Thyroid gland (tissue), 4 donors: ENCODE results near the gene AQP9. TPM values are rescaled to one million over a fixed set of nuclear protein-coding genes. Genes with fewer than 3 reads are reported as not detected.

Experiments
- DNase-seq, 2 donors: peaks; one replicate each; pipeline ENCODE4 v3.0.0-alpha.2; 2019
- H3K27ac ChIP-seq, 3 donors: fragments of 200-600 bp; sonication (generic); 1 replicate in 2 of 3; 2 replicates in 1 of 3; pipeline ENCODE4 v1.5.1; 2016 to 2019; ENCODE audit warnings: mild to moderate bottlenecking in 1 of 3, moderate library complexity in 1 of 3
- H3K27me3 ChIP-seq: fragments of 200-600 bp; sonication (generic); one replicate; pipeline ENCODE4 v1.5.1; 2019
- H3K36me3 ChIP-seq, 2 donors: fragments of 200-600 bp; sonication (generic); one replicate each; pipeline ENCODE4 v1.5.1; 2016 to 2019
- H3K4me1 ChIP-seq, 2 donors: fragments of 200-600 bp; sonication (generic); one replicate each; pipeline ENCODE4 v1.5.1; 2017 to 2019
- H3K4me3 ChIP-seq, 3 donors: fragments of 200-600 bp; sonication (generic); replicated peaks in 1 of 3; 1 replicate in 2 of 3; 2 replicates in 1 of 3; pipeline ENCODE4 v1.5.1; 2016; ENCODE audit warnings: mild to moderate bottlenecking in 1 of 3
- H3K9me3 ChIP-seq: fragments of 200-600 bp; sonication (generic); one replicate; pipeline ENCODE4 v1.5.1; 2017
- CTCF ChIP-seq, 6 experiments: fragments of 200-600 bp in 3 of 6; fragments of 450-650 bp in 3 of 6; sonication (generic) in 3 of 6; IDR thresholded peaks; one replicate each; pipeline ENCODE4 v1.5.1; 2016 to 2019; ENCODE audit warnings: antibody characterized with exemption in 6 of 6, mild to moderate bottlenecking in 2 of 6, inconsistent platforms in 1 of 6, moderate library complexity in 1 of 6
- POLR2A ChIP-seq, 2 donors: fragments of 450-650 bp; IDR thresholded peaks; one replicate each; pipeline ENCODE4 v1.6.1; 2017; ENCODE audit warnings: antibody characterized with exemption in 2 of 2, mild to moderate bottlenecking in 2 of 2, moderate library complexity in 1 of 2
- WGBS, 2 donors: methylation state at CpG; one replicate each; pipeline ENCODE4 v1.1.5; 2017; 5-methylcytosine and 5-hydroxymethylcytosine counted together
- intact Hi-C: fragments of 100-400 bp; cut with DNase I; formaldehyde crosslinking; loops from one replicate; pipeline ENCODE4 v1.15.1; 2023
- total RNA-seq, 4 donors: library from RNA; depleted of rRNA; stranded (reverse); fragments of >200 nt; gene quantifications; one replicate each; pipeline ENCODE4 v1.2.3, GENCODE V29; 2016

AQP9 gene
- total RNA-seq, 4 donors from 2014 or later, result 0.21 to 1.6 (median 0.78) TPM; not detected in 1

GRCh38 chr15:58164926-58165325, 26.7 kb downstream of the AQP9 start:
- no peaks in the 10 kb centered on the region for H3K4me1 ChIP-seq
- intact Hi-C loops, result no loop called here
- no peak for DNase-seq
- no peaks in the 10 kb centered on the region for H3K36me3 ChIP-seq
- H3K4me3 ChIP-seq, result no peak overlapping the region
- H3K9me3 ChIP-seq, result no peaks in the 10 kb centered on the region
- no peaks in the 10 kb centered on the region for H3K27me3 ChIP-seq
- H3K27ac ChIP-seq, result no peak overlapping the region
- no peak for TF ChIP-seq POLR2A (IDR thresholded peaks at IDR 0.05)
- TF ChIP-seq CTCF (IDR thresholded peaks at IDR 0.05), result no peak
- WGBS, 2 donors, result 95% methylated on average over 1 of the region's 1 CpG

- H3K9me3 ChIP-seq, result no peaks in the 10 kb centered on the region
Measured at GRCh38 chr15:58165661-58166060, 27.5 kb downstream of the AQP9 start.

GRCh38 chr15:58167095-58167691, 29.0 kb downstream of the AQP9 start:
- H3K4me3 ChIP-seq, result no peak overlapping the region
- H3K36me3 ChIP-seq, result no peaks in the 10 kb centered on the region
- TF ChIP-seq POLR2A (IDR thresholded peaks at IDR 0.05), result no peak
- TF ChIP-seq CTCF (IDR thresholded peaks at IDR 0.05), result no peak
- DNase-seq, result no peak
- no peak overlapping the region for H3K27ac ChIP-seq
- no peaks in the 10 kb centered on the region for H3K4me1 ChIP-seq
- no peaks in the 10 kb centered on the region for H3K9me3 ChIP-seq
- intact Hi-C loops, result no loop called here
- WGBS, 2 donors, result 82 to 91% methylated on average over 3 of the region's 3 CpGs
- no peaks in the 10 kb centered on the region for H3K27me3 ChIP-seq

More at GRCh38 chr15:58165661-58166060, 27.5 kb downstream of the AQP9 start:
- no peak overlapping the region for H3K4me3 ChIP-seq
- intact Hi-C loops, result no loop called here
- H3K27ac ChIP-seq, result no peak overlapping the region
- TF ChIP-seq CTCF (IDR thresholded peaks at IDR 0.05) (no peak), POLR2A (IDR thresholded peaks at IDR 0.05) (no peak)
- peak; percentile 67 to 76 for DNase-seq
- no peaks in the 10 kb centered on the region for H3K4me1 ChIP-seq
- H3K36me3 ChIP-seq, result no peaks in the 10 kb centered on the region
- H3K27me3 ChIP-seq, result no peaks in the 10 kb centered on the region

GRCh38 chr15:58169934-58170333, 31.8 kb downstream of the AQP9 start:
- intact Hi-C loops, result no loop called here
- Histone ChIP-seq H3K27me3 (no peaks in the 10 kb centered on the region), H3K9me3 (no peaks in the 10 kb centered on the region), H3K36me3 (no peaks in the 10 kb centered on the region), H3K4me3 (no peak overlapping the region), H3K4me1 (no peaks in the 10 kb centered on the region), H3K27ac (no peak overlapping the region)
- WGBS, 2 donors, result 75 to 88% methylated on average over 5 of the region's 5 CpGs
- TF ChIP-seq POLR2A (IDR thresholded peaks at IDR 0.05) (no peak), CTCF (IDR thresholded peaks at IDR 0.05) (no peak)
- DNase-seq, result no peak

GRCh38 chr15:58171476-58172061, 33.4 kb downstream of the AQP9 start:
- H3K4me3 ChIP-seq, result no peak overlapping the region
- TF ChIP-seq POLR2A (IDR thresholded peaks at IDR 0.05), result no peak
- TF ChIP-seq CTCF (IDR thresholded peaks at IDR 0.05), result no peak
- H3K27me3 ChIP-seq, result no peaks in the 10 kb centered on the region
- H3K27ac ChIP-seq, result no peak overlapping the region
- intact Hi-C loops, result no loop called here
- H3K9me3 ChIP-seq, result no peaks in the 10 kb centered on the region
- 89 to 90% methylated on average over 1 of the region's 1 CpG for WGBS, 2 donors
- H3K36me3 ChIP-seq, result no peaks in the 10 kb centered on the region
- no peak for DNase-seq
- no peaks in the 10 kb centered on the region for H3K4me1 ChIP-seq
